CD14-positive monocyte (primary cell): ENCODE data around the gene TIMM17B. TPM values are rescaled to one million over a fixed set of nuclear protein-coding genes. Genes with fewer than 3 reads are reported as not detected.

Experiments used
- DNase-seq, 3 donors: peaks; one replicate each; pipeline ENCODE4 v3.0.0-alpha.2; 2011 to 2022
- H2AFZ ChIP-seq: 2 replicates; pipeline ENCODE4 v1.6.0; 2012; ENCODE audit warnings: mild to moderate bottlenecking, low read depth, low read length, inconsistent platforms; ENCODE audit not compliant: insufficient read depth, poor library complexity, severe bottlenecking
- H3K27ac ChIP-seq, 2 donors: 1 replicate in 1 of 2; 2 replicates in 1 of 2; pipeline ENCODE4 v1.5.1; 2012 to 2013; ENCODE audit warnings: low read length in 2 of 2, control low read depth in 1 of 2, inconsistent platforms in 1 of 2, low read depth in 1 of 2, mild to moderate bottlenecking in 1 of 2
- H3K27me3 ChIP-seq, 2 donors: one replicate each; pipeline versions ENCODE4 v1.6.0 to v1.6.1; 2011 to 2013; ENCODE audit warnings: low read length in 2 of 2; ENCODE audit not compliant: control insufficient read depth in 2 of 2, insufficient read depth in 2 of 2
- H3K36me3 ChIP-seq, 2 donors: replicated peaks in 1 of 2; 1 replicate in 1 of 2; 2 replicates in 1 of 2; pipeline versions ENCODE4 v1.5.1 to v1.6.1; 2012 to 2013; ENCODE audit warnings: low read length in 2 of 2, control low read depth in 1 of 2, inconsistent platforms in 1 of 2, mild to moderate bottlenecking in 1 of 2; ENCODE audit not compliant: insufficient read depth in 2 of 2, control insufficient read depth in 1 of 2
- H3K4me1 ChIP-seq, 2 donors: 1 replicate in 1 of 2; 2 replicates in 1 of 2; pipeline versions ENCODE4 v1.5.1 to v1.6.1; 2012 to 2013; ENCODE audit warnings: low read length in 2 of 2, control low read depth in 1 of 2, inconsistent platforms in 1 of 2, mild to moderate bottlenecking in 1 of 2, moderate library complexity in 1 of 2; ENCODE audit not compliant: insufficient read depth in 2 of 2, control insufficient read depth in 1 of 2
- H3K4me2 ChIP-seq: replicated peaks from 2 replicates; pipeline ENCODE3; 2012; ENCODE audit warnings: low read length, moderate library complexity, mild to moderate bottlenecking; ENCODE audit not compliant: poor library complexity, severe bottlenecking; ENCODE audit errors: extremely low read depth
- H3K4me3 ChIP-seq, 3 experiments: fragments of 200-600 bp in 1 of 3; sonication (generic) in 1 of 3; replicated peaks in 1 of 3; 1 replicate in 2 of 3; 2 replicates in 1 of 3; pipeline ENCODE4 v1.5.1; 2011 to 2013; ENCODE audit warnings: low read length in 3 of 3, mild to moderate bottlenecking in 3 of 3, control low read depth in 2 of 3, low read depth in 2 of 3, inconsistent platforms in 1 of 3, moderate library complexity in 1 of 3
- H3K79me2 ChIP-seq: 2 replicates; pipeline ENCODE4 v1.6.0; 2012; ENCODE audit warnings: mild to moderate bottlenecking, control low read depth, inconsistent platforms, low read length, moderate library complexity; ENCODE audit not compliant: insufficient read depth
- H3K9ac ChIP-seq: 2 replicates; pipeline ENCODE4 v1.6.0; 2017; ENCODE audit warnings: low read length, mild to moderate bottlenecking; ENCODE audit not compliant: insufficient read depth, poor library complexity, severe bottlenecking
- H3K9me3 ChIP-seq, 2 donors: replicated peaks in 1 of 2; 1 replicate in 1 of 2; 2 replicates in 1 of 2; pipeline versions ENCODE4 v1.5.1 to v1.6.1; 2012 to 2013; ENCODE audit warnings: low read length in 2 of 2, control low read depth in 1 of 2; ENCODE audit not compliant: control insufficient read depth in 1 of 2, insufficient read depth in 1 of 2
- H4K20me1 ChIP-seq: 2 replicates; pipeline ENCODE4 v1.6.0; 2012; ENCODE audit warnings: mild to moderate bottlenecking, low read length, control low read depth, moderate library complexity; ENCODE audit not compliant: insufficient read depth
- H3K27ac Mint-ChIP-seq, 7 donors: one replicate each; pipeline ENCODE4 v1.8.0; 2020; ENCODE audit warnings: mild to moderate bottlenecking in 7 of 7, mixed read lengths in 7 of 7, moderate library complexity in 6 of 7, inconsistent platforms in 2 of 7
- H3K27me3 Mint-ChIP-seq, 3 donors: one replicate each; pipeline ENCODE4 v1.8.0; 2021 to 2022; ENCODE audit warnings: low read depth in 3 of 3, mild to moderate bottlenecking in 3 of 3, mixed read lengths in 3 of 3, moderate library complexity in 3 of 3, inconsistent platforms in 1 of 3
- H3K36me3 Mint-ChIP-seq, 2 donors: one replicate each; pipeline ENCODE4 v1.8.0; 2020; ENCODE audit warnings: mixed read lengths in 2 of 2, inconsistent platforms in 1 of 2, mild to moderate bottlenecking in 1 of 2
- H3K4me1 Mint-ChIP-seq: one replicate; pipeline ENCODE4 v1.8.0; 2020; ENCODE audit warnings: mild to moderate bottlenecking, mixed read lengths
- H3K4me3 Mint-ChIP-seq, 2 donors: one replicate each; pipeline ENCODE4 v1.8.0; 2020; ENCODE audit warnings: mild to moderate bottlenecking in 2 of 2, mixed read lengths in 2 of 2, moderate library complexity in 1 of 2
- H3K9me3 Mint-ChIP-seq, 7 donors: one replicate each; pipeline ENCODE4 v1.8.0; 2020 to 2022; ENCODE audit warnings: mixed read lengths in 7 of 7, mild to moderate bottlenecking in 6 of 7, moderate library complexity in 6 of 7, inconsistent platforms in 2 of 7
- WGBS: methylation state at CpG from one replicate; pipeline ENCODE4 v1.1.5; 2013; ENCODE audit warnings: missing lambda C conversion rate; ENCODE audit not compliant: insufficient coverage; 5-methylcytosine and 5-hydroxymethylcytosine counted together
- intact Hi-C, 2 donors: fragments of 100-400 bp; cut with micrococcal nuclease; formaldehyde crosslinking; loops; one replicate each; pipeline versions ENCODE4 v1.15.0 to v1.15.1; 2023
- polyA plus RNA-seq, 3 donors: library from polyadenylated mRNA; depleted of rRNA in 1 of 3; unstranded in 2 of 3; stranded (reverse) in 1 of 3; fragments of 300-500 nt in 2 of 3; fragments of >200 nt in 1 of 3; fragmentation: Illumina TruSeq in 2 of 3; gene quantifications; 1 replicate in 2 of 3; 2 replicates in 1 of 3; pipeline ENCODE4 v1.2.3, GENCODE V29; 2012 to 2021
- TF ChIP-seq, protein P1 (sequence below): fragments of 200-600 bp; IDR thresholded peaks from one replicate; pipeline ENCODE4 v1.8.0; 2022; ENCODE audit warnings: antibody characterized with exemption, mild to moderate bottlenecking

Gene TIMM17B
- polyA plus RNA-seq, 3 donors: 52.2 to 86.9 (median 86.8) TPM

DNA sequence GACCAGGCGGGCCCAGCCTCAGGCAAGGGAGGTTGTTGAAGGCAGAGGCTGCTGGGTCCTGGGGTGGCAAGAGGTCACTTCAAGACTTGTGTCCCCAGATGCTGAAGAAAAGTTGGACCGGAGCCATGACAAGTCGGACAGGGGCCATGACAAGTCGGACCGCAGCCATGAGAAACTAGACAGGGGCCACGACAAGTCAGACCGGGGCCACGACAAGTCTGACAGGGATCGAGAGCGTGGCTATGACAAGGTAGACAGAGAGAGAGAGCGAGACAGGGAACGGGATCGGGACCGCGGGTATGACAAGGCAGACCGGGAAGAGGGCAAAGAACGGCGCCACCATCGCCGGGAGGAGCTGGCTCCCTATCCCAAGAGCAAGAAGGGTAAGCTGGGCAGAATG lies 4.6 kb upstream of the TIMM17B start:
- Mint-ChIP-seq H3K4me1 (peaks cover 4% of the 10 kb centered on the region), H3K4me3 (no peak overlapping the region), H3K36me3 (peaks cover 35 to 50% of the 10 kb centered on the region in 2 donors), H3K27me3 (no peaks in the 10 kb centered on the region), H3K27ac (peak overlapping the region in 1 of 7 donors; percentile 21), H3K9me3 (peaks cover 0 to 20% (median 2%) of the 10 kb centered on the region in 7 donors)
- 100% methylated on average over 2 of the region's 20 CpGs for WGBS
- H4K20me1 ChIP-seq: peaks cover 27% of the 10 kb centered on the region
- intact Hi-C loops: no loop called here
- no peak overlapping the region for H3K9ac ChIP-seq
- H3K27me3 ChIP-seq: no peaks in the 10 kb centered on the region
- TF ChIP-seq, protein P1, sequence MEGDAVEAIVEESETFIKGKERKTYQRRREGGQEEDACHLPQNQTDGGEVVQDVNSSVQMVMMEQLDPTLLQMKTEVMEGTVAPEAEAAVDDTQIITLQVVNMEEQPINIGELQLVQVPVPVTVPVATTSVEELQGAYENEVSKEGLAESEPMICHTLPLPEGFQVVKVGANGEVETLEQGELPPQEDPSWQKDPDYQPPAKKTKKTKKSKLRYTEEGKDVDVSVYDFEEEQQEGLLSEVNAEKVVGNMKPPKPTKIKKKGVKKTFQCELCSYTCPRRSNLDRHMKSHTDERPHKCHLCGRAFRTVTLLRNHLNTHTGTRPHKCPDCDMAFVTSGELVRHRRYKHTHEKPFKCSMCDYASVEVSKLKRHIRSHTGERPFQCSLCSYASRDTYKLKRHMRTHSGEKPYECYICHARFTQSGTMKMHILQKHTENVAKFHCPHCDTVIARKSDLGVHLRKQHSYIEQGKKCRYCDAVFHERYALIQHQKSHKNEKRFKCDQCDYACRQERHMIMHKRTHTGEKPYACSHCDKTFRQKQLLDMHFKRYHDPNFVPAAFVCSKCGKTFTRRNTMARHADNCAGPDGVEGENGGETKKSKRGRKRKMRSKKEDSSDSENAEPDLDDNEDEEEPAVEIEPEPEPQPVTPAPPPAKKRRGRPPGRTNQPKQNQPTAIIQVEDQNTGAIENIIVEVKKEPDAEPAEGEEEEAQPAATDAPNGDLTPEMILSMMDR: no peak
- no peak overlapping the region for H2AFZ ChIP-seq
- no peak overlapping the region for H3K4me3 ChIP-seq
- no peak overlapping the region for H3K4me2 ChIP-seq
- peaks cover 34 to 67% of the 10 kb centered on the region in 2 donors for H3K36me3 ChIP-seq
- no peak overlapping the region for H3K27ac ChIP-seq
- DNase-seq: no peak
- no peaks in the 10 kb centered on the region for H3K9me3 ChIP-seq
- H3K4me1 ChIP-seq: peaks cover 9 to 13% of the 10 kb centered on the region in 2 donors
- peaks cover 15% of the 10 kb centered on the region for H3K79me2 ChIP-seq

DNA sequence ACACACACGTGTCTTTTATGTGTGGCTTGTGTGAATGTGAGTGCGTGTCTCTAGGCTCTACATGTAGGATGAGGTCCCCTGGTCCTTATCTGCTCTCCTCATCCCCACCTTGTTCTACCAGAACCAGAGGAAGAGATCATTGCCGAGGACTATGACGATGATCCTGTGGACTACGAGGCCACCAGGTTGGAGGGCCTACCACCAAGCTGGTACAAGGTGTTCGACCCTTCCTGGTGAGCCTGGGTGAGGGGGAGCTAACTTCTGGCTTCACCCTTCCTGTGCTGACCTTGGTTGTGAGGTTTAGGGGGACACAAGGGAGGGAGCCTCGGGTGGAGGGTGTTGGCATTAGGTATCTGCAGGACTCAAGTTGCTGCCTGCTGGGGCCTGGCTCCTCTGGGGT lies 3.5 kb upstream of the TIMM17B start:
- H3K36me3 ChIP-seq: peaks cover 32 to 59% of the 10 kb centered on the region in 2 donors
- H3K9ac ChIP-seq: no peak overlapping the region
- no peak overlapping the region for H3K4me3 ChIP-seq
- peaks cover 27% of the 10 kb centered on the region for H4K20me1 ChIP-seq
- peaks cover 24% of the 10 kb centered on the region for H3K79me2 ChIP-seq
- no peak overlapping the region for H3K27ac ChIP-seq
- Mint-ChIP-seq H3K4me3 (no peak overlapping the region), H3K27ac (peak overlapping the region in 1 of 7 donors; percentile 47), H3K27me3 (peaks cover 0 to 3% (median 0%) of the 10 kb centered on the region in 3 donors), H3K4me1 (peaks cover 13% of the 10 kb centered on the region), H3K9me3 (peaks cover 0 to 29% (median 2%) of the 10 kb centered on the region in 7 donors), H3K36me3 (peaks cover 35 to 47% of the 10 kb centered on the region in 2 donors)
- TF ChIP-seq, protein P1: no peak
- H2AFZ ChIP-seq: no peak overlapping the region
- no CpG with 5 or more reads among the region's 7 CpGs for WGBS
- no peak overlapping the region for H3K4me2 ChIP-seq
- peaks cover 19 to 22% of the 10 kb centered on the region in 2 donors for H3K4me1 ChIP-seq
- no peaks in the 10 kb centered on the region for H3K27me3 ChIP-seq
- no peak for DNase-seq
- H3K9me3 ChIP-seq: no peaks in the 10 kb centered on the region
- intact Hi-C loops: no loop called here
